Endothelial cell of umbilical vein (primary cell): Measurements from ENCODE around the gene KBTBD13. TPM values are rescaled to one million over a fixed set of nuclear protein-coding genes. Genes with fewer than 3 reads are reported as not detected.

Experiments
- BruUV-seq: library from RNA; stranded (reverse); fragments of 400-500 nt; replicated peaks from 2 replicates; lab custom pipeline; 2021; lab: Mats Ljungman, UMichigan
- CTCF ChIA-PET: fragments of 300-600, 350-600 bp; sonication (Branson Sonifier 250); formaldehyde crosslinking; loops from one replicate; lab custom pipeline; 2021; ENCODE audit warnings: antibody characterized with exemption, inconsistent platforms; lab: Charles Lee
- POLR2A ChIA-PET: fragments of 300-600, 350-600 bp; sonication (Branson Sonifier 250); formaldehyde crosslinking; loops from one replicate; lab custom pipeline; 2021; ENCODE audit warnings: antibody characterized with exemption, inconsistent platforms; lab: Charles Lee
- DNase-seq: peaks from one replicate; pipeline ENCODE4 v3.0.0-alpha.2; 2011; ENCODE audit warnings: low read depth, low spot score
- FAIRE-seq: peaks from 2 replicates; lab custom pipeline; 2011; peaks lifted over from hg19 to GRCh38; lab: Jason Lieb, UNC
- H2AFZ ChIP-seq: 2 replicates; pipeline ENCODE4 v1.6.0; 2012; ENCODE audit warnings: low read depth, low read length, control low read depth, inconsistent platforms
- H3K27ac ChIP-seq: 2 replicates; pipeline ENCODE4 v1.5.1; 2011; ENCODE audit warnings: low read depth, mild to moderate bottlenecking, control low read depth, low read length, moderate library complexity; ENCODE audit not compliant: insufficient read depth
- H3K27me3 ChIP-seq, 2 experiments: 2 replicates each; pipeline versions ENCODE4 v1.6.0 to v1.6.1; 2011; ENCODE audit warnings: low read length in 2 of 2, mixed read lengths in 1 of 2; ENCODE audit not compliant: control insufficient read depth in 2 of 2, insufficient read depth in 2 of 2
- H3K36me3 ChIP-seq, 2 experiments: 2 replicates in 1 of 2; 3 replicates in 1 of 2; pipeline ENCODE4 v1.5.1; 2011; ENCODE audit warnings: low read length in 2 of 2, mild to moderate bottlenecking in 1 of 2, moderate library complexity in 1 of 2; ENCODE audit not compliant: control insufficient read depth in 2 of 2, insufficient read depth in 2 of 2; ENCODE audit errors: extremely low read depth in 1 of 2
- H3K4me1 ChIP-seq: 3 replicates; pipeline ENCODE4 v1.5.1; 2011; ENCODE audit warnings: mild to moderate bottlenecking, low read length; ENCODE audit not compliant: control insufficient read depth, insufficient read depth; ENCODE audit errors: extremely low read depth
- H3K4me2 ChIP-seq: 2 replicates; pipeline ENCODE4 v1.6.1; 2011; ENCODE audit warnings: low read length, control low read depth, mixed read lengths; ENCODE audit not compliant: insufficient read depth
- H3K4me3 ChIP-seq, 3 experiments: fragments of 200-600 bp in 1 of 3; sonication (generic), shearing (Covaris generic) in 1 of 3; replicated peaks in 1 of 3; 2 replicates each; pipeline ENCODE4 v1.5.1; 2011 to 2016; ENCODE audit warnings: control low read depth in 3 of 3, low read length in 3 of 3, mild to moderate bottlenecking in 2 of 3, inconsistent platforms in 1 of 3, low read depth in 1 of 3, moderate library complexity in 1 of 3; ENCODE audit not compliant: insufficient read depth in 1 of 3
- H3K79me2 ChIP-seq: 2 replicates; pipeline ENCODE4 v1.6.0; 2012; ENCODE audit warnings: low read length, inconsistent platforms; ENCODE audit not compliant: control insufficient read depth, insufficient read depth
- H3K9ac ChIP-seq: replicated peaks from 2 replicates; pipeline ENCODE3; 2011; ENCODE audit warnings: low read length, control low read depth; ENCODE audit not compliant: insufficient read depth; ENCODE audit errors: extremely low read depth
- H3K9me1 ChIP-seq: replicated peaks from 3 replicates; pipeline ENCODE4 v1.6.0; 2011; ENCODE audit warnings: mild to moderate bottlenecking, low read length; ENCODE audit not compliant: control insufficient read depth, insufficient read depth; ENCODE audit errors: extremely low read depth
- H3K9me3 ChIP-seq: replicated peaks from 2 replicates; pipeline ENCODE4 v1.5.1; 2012; ENCODE audit warnings: low read length, inconsistent platforms; ENCODE audit not compliant: control insufficient read depth, insufficient read depth
- H4K20me1 ChIP-seq: replicated peaks from 2 replicates; pipeline ENCODE3; 2011; ENCODE audit warnings: mild to moderate bottlenecking, low read length; ENCODE audit not compliant: control insufficient read depth, insufficient read depth; ENCODE audit errors: extremely low read depth
- EZH2 ChIP-seq: IDR thresholded peaks from 2 replicates; pipeline ENCODE4 v1.6.1; 2012; ENCODE audit warnings: borderline replicate concordance, low read depth, mild to moderate bottlenecking, moderate library complexity, low read length, inconsistent platforms; ENCODE audit not compliant: severe bottlenecking
- FOS ChIP-seq: IDR thresholded peaks from 2 replicates; pipeline ENCODE4 v1.6.1; 2011; ENCODE audit warnings: mild to moderate bottlenecking, low read length, moderate library complexity, borderline replicate concordance; ENCODE audit not compliant: insufficient read depth
- GATA2 ChIP-seq: IDR thresholded peaks from 2 replicates; pipeline ENCODE4 v1.7.0; 2011; ENCODE audit warnings: low read depth, mild to moderate bottlenecking, moderate library complexity, mixed read lengths, low read length; ENCODE audit not compliant: insufficient read length, insufficient read depth
- JUN ChIP-seq: IDR thresholded peaks from 2 replicates; pipeline ENCODE4 v1.6.1; 2011; ENCODE audit warnings: borderline replicate concordance, low read depth; ENCODE audit not compliant: insufficient read length, insufficient read depth
- MYC ChIP-seq: IDR thresholded peaks from one replicate; pipeline ENCODE4 v1.6.1; 2011; ENCODE audit warnings: mild to moderate bottlenecking, low read depth, low read length
- POLR2A ChIP-seq: IDR thresholded peaks from 2 replicates; pipeline ENCODE4 v1.6.1; 2012; ENCODE audit warnings: low read depth, mild to moderate bottlenecking, control low read depth, low read length
- POLR2AphosphoS5 ChIP-seq: IDR thresholded peaks from 2 replicates; pipeline ENCODE4 v1.6.1; 2012; ENCODE audit warnings: low read depth, mild to moderate bottlenecking, control low read depth, low read length, moderate library complexity; ENCODE audit not compliant: insufficient read depth
- dilution Hi-C: fragments of 300-500 bp; cut with MboI; formaldehyde crosslinking; loops from one replicate; pipeline ENCODE4 v1.15.0; 2019; ENCODE audit warnings: low sequenced_read_pairs; ENCODE audit not compliant: extremely low pct_ligation_motif_present
- intact Hi-C: fragments of 100-400 bp; cut with micrococcal nuclease; formaldehyde crosslinking; loops from one replicate; pipeline ENCODE4 v1.10.0; 2022
- polyA plus RNA-seq, 4 experiments: library from polyadenylated mRNA; depleted of rRNA in 3 of 4; stranded (reverse) in 3 of 4; unstranded in 1 of 4; fragments of >200 nt; gene quantifications; 2 replicates each; pipeline versions ENCODE4 v1.2.1 to v1.2.3, GENCODE V29; 2011 to 2012; ENCODE audit warnings: missing spikeins in 1 of 4
- total RNA-seq: library from RNA; stranded (reverse); gene quantifications from 2 replicates; pipeline ENCODE4 v1.2.3, GENCODE V29; 2021
- TF ChIP-seq, protein P1 (sequence below): IDR thresholded peaks from 2 replicates; pipeline ENCODE4 v1.6.1; 2011; ENCODE audit not compliant: insufficient read depth, insufficient read length
- TF ChIP-seq, protein P2 (sequence below), 2 donors: IDR thresholded peaks; 1 replicate in 1 of 2; 2 replicates in 1 of 2; pipeline ENCODE4 v1.5.1; 2011; ENCODE audit warnings: low read length in 2 of 2, mild to moderate bottlenecking in 2 of 2, moderate library complexity in 2 of 2, control low read depth in 1 of 2, inconsistent platforms in 1 of 2, low read depth in 1 of 2; ENCODE audit not compliant: insufficient read depth in 1 of 2; ENCODE audit errors: extremely low read depth in 1 of 2

Gene KBTBD13
- total and polyA plus RNA-seq, 2 donors (not counting 3 experiments of a cell fraction or from before 2014, with no cell fraction given): not detected

DNA sequence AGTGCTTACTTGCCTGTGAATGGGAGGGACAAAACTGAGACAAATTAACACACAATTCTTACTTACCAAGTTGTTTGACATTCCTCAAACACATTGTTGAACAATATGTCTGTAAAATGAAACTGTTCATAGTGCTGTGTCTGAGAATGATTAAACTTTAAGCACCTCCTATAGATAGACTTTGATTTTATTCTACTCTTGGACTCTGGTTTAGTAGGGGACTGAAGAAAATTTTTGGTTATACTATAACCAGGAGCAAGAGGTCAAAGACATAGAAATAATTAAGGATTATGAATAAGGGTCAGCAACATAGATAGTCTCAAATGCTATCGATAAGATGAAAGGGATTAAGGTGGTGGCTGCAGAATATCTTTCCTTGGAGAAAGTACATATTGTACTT lies 39.2 kb upstream of the KBTBD13 start:
- no peak overlapping the region for H3K4me2 ChIP-seq
- no peaks in the 10 kb centered on the region for H3K79me2 ChIP-seq
- no peak overlapping the region for H3K4me3 ChIP-seq
- H3K9ac ChIP-seq: no peak overlapping the region
- H3K4me1 ChIP-seq: no peaks in the 10 kb centered on the region
- CTCF ChIA-PET: no interaction called here
- TF ChIP-seq, protein P1, sequence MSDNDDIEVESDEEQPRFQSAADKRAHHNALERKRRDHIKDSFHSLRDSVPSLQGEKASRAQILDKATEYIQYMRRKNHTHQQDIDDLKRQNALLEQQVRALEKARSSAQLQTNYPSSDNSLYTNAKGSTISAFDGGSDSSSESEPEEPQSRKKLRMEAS: no peak
- TF ChIP-seq POLR2A (no peak), MYC (no peak), EZH2 (no peak), JUN (no peak)
- TF ChIP-seq, protein P2, sequence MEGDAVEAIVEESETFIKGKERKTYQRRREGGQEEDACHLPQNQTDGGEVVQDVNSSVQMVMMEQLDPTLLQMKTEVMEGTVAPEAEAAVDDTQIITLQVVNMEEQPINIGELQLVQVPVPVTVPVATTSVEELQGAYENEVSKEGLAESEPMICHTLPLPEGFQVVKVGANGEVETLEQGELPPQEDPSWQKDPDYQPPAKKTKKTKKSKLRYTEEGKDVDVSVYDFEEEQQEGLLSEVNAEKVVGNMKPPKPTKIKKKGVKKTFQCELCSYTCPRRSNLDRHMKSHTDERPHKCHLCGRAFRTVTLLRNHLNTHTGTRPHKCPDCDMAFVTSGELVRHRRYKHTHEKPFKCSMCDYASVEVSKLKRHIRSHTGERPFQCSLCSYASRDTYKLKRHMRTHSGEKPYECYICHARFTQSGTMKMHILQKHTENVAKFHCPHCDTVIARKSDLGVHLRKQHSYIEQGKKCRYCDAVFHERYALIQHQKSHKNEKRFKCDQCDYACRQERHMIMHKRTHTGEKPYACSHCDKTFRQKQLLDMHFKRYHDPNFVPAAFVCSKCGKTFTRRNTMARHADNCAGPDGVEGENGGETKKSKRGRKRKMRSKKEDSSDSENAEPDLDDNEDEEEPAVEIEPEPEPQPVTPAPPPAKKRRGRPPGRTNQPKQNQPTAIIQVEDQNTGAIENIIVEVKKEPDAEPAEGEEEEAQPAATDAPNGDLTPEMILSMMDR (IDR thresholded peaks at IDR 0.05; ENCODE audit: extremely low read depth in 1 of 2, insufficient read depth in 1 of 2, low read depth in 1 of 2, low read length in 2 of 2): no peak
- H2AFZ ChIP-seq: no peak overlapping the region
- no peaks in the 10 kb centered on the region for H3K36me3 ChIP-seq
- no peaks in the 10 kb centered on the region for H3K27me3 ChIP-seq
- no peaks in the 10 kb centered on the region for H3K9me1 ChIP-seq
- FAIRE-seq: no peak
- dilution Hi-C loops: no loop called here
- H4K20me1 ChIP-seq: no peaks in the 10 kb centered on the region
- BruUV-seq: no TSS peak
- no peaks in the 10 kb centered on the region for H3K9me3 ChIP-seq
- intact Hi-C loops: no loop called here
- no peak overlapping the region for H3K27ac ChIP-seq
- POLR2A ChIA-PET: no interaction called here
- no peak for DNase-seq

DNA sequence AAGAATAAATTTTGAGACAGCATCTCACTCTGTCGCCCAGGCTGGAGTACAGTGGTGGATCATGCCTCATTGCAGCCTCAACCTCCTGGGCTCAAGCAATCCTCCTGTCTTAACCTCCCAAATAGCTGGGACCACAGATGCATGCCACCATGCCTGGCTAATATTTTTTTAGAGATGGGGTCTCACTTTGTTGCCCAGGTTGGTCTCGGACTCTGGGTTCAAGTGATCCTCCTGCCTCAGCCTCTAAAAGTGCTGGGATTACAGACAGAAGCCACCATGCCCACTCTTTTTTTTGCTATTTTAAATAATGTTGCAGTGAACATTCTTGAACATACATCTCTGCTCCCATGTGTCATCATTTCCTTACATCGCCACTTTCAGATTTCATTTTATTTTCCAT lies 38.1 kb upstream of the KBTBD13 start:
- FAIRE-seq: no peak
- CTCF ChIA-PET: interaction anchor here (0.7 to 1.5 kb wide), 2 partner anchors 39 to 63 kb away, joined by 3 read pairs; no protein-coding TSS in a partner anchor

More for the DNA sequence above, 38.1 kb upstream of the KBTBD13 start:
- no peak for DNase-seq
- dilution Hi-C loops (no loop called here), intact Hi-C loops (no loop called here)
- Histone ChIP-seq H3K27ac (no peak overlapping the region), H3K9me3 (no peaks in the 10 kb centered on the region), H3K36me3 (no peaks in the 10 kb centered on the region), H4K20me1 (no peaks in the 10 kb centered on the region), H2AFZ (no peak overlapping the region), H3K9ac (no peak overlapping the region), H3K9me1 (no peaks in the 10 kb centered on the region), H3K4me1 (no peaks in the 10 kb centered on the region), H3K4me2 (no peak overlapping the region), H3K27me3 (no peaks in the 10 kb centered on the region), H3K79me2 (no peaks in the 10 kb centered on the region), H3K4me3 (no peak overlapping the region)
- BruUV-seq: no TSS peak
- TF ChIP-seq MYC (no peak), JUN (no peak), POLR2AphosphoS5 (no peak), GATA2 (no peak), EZH2 (no peak), FOS (no peak), POLR2A (no peak)
- TF ChIP-seq, protein P1: no peak
- TF ChIP-seq, protein P2 (IDR thresholded peaks at IDR 0.05; ENCODE audit: extremely low read depth in 1 of 2, insufficient read depth in 1 of 2, low read depth in 1 of 2, low read length in 2 of 2): no peak
- POLR2A ChIA-PET: no interaction called here
